Esophagus (tissue), 2 donors: ENCODE results near the gene DOCK4. TPM values are rescaled to one million over a fixed set of nuclear protein-coding genes. Genes with fewer than 3 reads are reported as not detected.

Source experiments
- H3K27ac ChIP-seq, 2 donors: one replicate each; pipeline ENCODE4 v1.5.1; 2013; ENCODE audit warnings: low read depth in 2 of 2, mild to moderate bottlenecking in 2 of 2, inconsistent platforms in 1 of 2, low read length in 1 of 2, moderate library complexity in 1 of 2
- H3K27me3 ChIP-seq, 2 donors: one replicate each; pipeline ENCODE4 v1.6.1; 2013; ENCODE audit warnings: low read length in 2 of 2, control low read depth in 1 of 2, mild to moderate bottlenecking in 1 of 2; ENCODE audit not compliant: insufficient read depth in 2 of 2, control insufficient read depth in 1 of 2
- H3K36me3 ChIP-seq, 2 donors: one replicate each; pipeline ENCODE4 v1.6.1; 2013; ENCODE audit warnings: low read length in 1 of 2; ENCODE audit not compliant: control insufficient read depth in 2 of 2, insufficient read depth in 2 of 2
- H3K4me1 ChIP-seq, 2 donors: one replicate each; pipeline ENCODE4 v1.6.1; 2013; ENCODE audit warnings: low read length in 1 of 2; ENCODE audit not compliant: control insufficient read depth in 2 of 2, insufficient read depth in 2 of 2
- H3K4me3 ChIP-seq, 2 donors: one replicate each; pipeline ENCODE4 v1.5.1; 2013; ENCODE audit warnings: low read length in 2 of 2, mild to moderate bottlenecking in 2 of 2, low read depth in 1 of 2, moderate library complexity in 1 of 2
- H3K9me3 ChIP-seq, 2 donors: one replicate each; pipeline ENCODE4 v1.6.1; 2013; ENCODE audit warnings: mild to moderate bottlenecking in 2 of 2, low read depth in 1 of 2, low read length in 1 of 2, moderate library complexity in 1 of 2; ENCODE audit not compliant: control insufficient read depth in 2 of 2, insufficient read depth in 1 of 2
- WGBS, 2 donors: extraction: QIAGEN DNeasy Blood & Tissue Kit; methylation state at CpG; one replicate each; pipeline ENCODE4 v1.1.7; 2013; 5-methylcytosine and 5-hydroxymethylcytosine counted together
- polyA plus RNA-seq, 2 donors: library from polyadenylated mRNA; stranded (reverse); fragments of 200-250 nt; gene quantifications; one replicate each; pipeline ENCODE4 v1.2.3, GENCODE V29; 2013
- donor health status: healthy with polysubstance abuse.
- donor health status: Bipolar disorder and iron deficiency.

DOCK4 gene
- polyA plus RNA-seq, 2 donors, result 1.8 to 2.9 TPM

- Histone ChIP-seq H3K36me3 (no peaks in the 10 kb centered on the region), H3K27ac (no peak overlapping the region)
- WGBS, 2 donors, result 47 to 53% methylated on average over 5 of the region's 5 CpGs
Measured at GRCh38 chr7:112067632-112068540, 138.3 kb downstream of the DOCK4 start.

GRCh38 chr7:112067200-112067599, 139.0 kb downstream of the DOCK4 start:
- WGBS, 2 donors, result 54 to 59% methylated on average over 2 of the region's 2 CpGs
- H3K27me3 ChIP-seq, result no peaks in the 10 kb centered on the region
- no peaks in the 10 kb centered on the region for H3K9me3 ChIP-seq
- no peak overlapping the region for H3K4me3 ChIP-seq
- H3K27ac ChIP-seq, result no peak overlapping the region
- H3K36me3 ChIP-seq, result no peaks in the 10 kb centered on the region
- H3K4me1 ChIP-seq, result no peaks in the 10 kb centered on the region

More at GRCh38 chr7:112067632-112068540, 138.3 kb downstream of the DOCK4 start:
- Histone ChIP-seq H3K4me3 (no peak overlapping the region), H3K9me3 (no peaks in the 10 kb centered on the region), H3K27me3 (no peaks in the 10 kb centered on the region), H3K4me1 (no peaks in the 10 kb centered on the region)

- H3K9me3 ChIP-seq, result no peaks in the 10 kb centered on the region
- H3K4me1 ChIP-seq, result no peaks in the 10 kb centered on the region
- H3K4me3 ChIP-seq, result no peak overlapping the region
- H3K27me3 ChIP-seq, result no peaks in the 10 kb centered on the region
- 86 to 93% methylated on average over 1 of the region's 1 CpG for WGBS, 2 donors
- H3K36me3 ChIP-seq, result no peaks in the 10 kb centered on the region
- H3K27ac ChIP-seq, result no peak overlapping the region
Measured at GRCh38 chr7:112065758-112066157, 140.4 kb downstream of the DOCK4 start.

GRCh38 chr7:112064627-112065385, 141.4 kb downstream of the DOCK4 start:
- H3K36me3 ChIP-seq, result no peaks in the 10 kb centered on the region

GRCh38 chr7:112063974-112064373, 142.2 kb downstream of the DOCK4 start:
- Histone ChIP-seq H3K36me3 (no peaks in the 10 kb centered on the region), H3K27me3 (no peaks in the 10 kb centered on the region), H3K9me3 (no peaks in the 10 kb centered on the region), H3K4me3 (no peak overlapping the region), H3K27ac (no peak overlapping the region), H3K4me1 (no peaks in the 10 kb centered on the region)
- 53 to 64% methylated on average over 2 of the region's 2 CpGs for WGBS, 2 donors

More at GRCh38 chr7:112064627-112065385, 141.4 kb downstream of the DOCK4 start:
- no peak overlapping the region for H3K27ac ChIP-seq
- no peaks in the 10 kb centered on the region for H3K27me3 ChIP-seq
- 93 to 94% methylated on average over 5 of the region's 5 CpGs for WGBS, 2 donors
- H3K4me1 ChIP-seq, result no peaks in the 10 kb centered on the region
- no peak overlapping the region for H3K4me3 ChIP-seq
- no peaks in the 10 kb centered on the region for H3K9me3 ChIP-seq

- Histone ChIP-seq H3K4me3 (no peak overlapping the region), H3K27ac (no peak overlapping the region), H3K4me1 (no peaks in the 10 kb centered on the region), H3K9me3 (no peaks in the 10 kb centered on the region), H3K36me3 (no peaks in the 10 kb centered on the region), H3K27me3 (no peaks in the 10 kb centered on the region)
- WGBS, 2 donors, result 88 to 97% methylated on average over 3 of the region's 3 CpGs
Measured at GRCh38 chr7:112061051-112061450, 145.1 kb downstream of the DOCK4 start.

GRCh38 chr7:112060625-112061024, 145.6 kb downstream of the DOCK4 start:
- no peak overlapping the region for H3K27ac ChIP-seq
- no peaks in the 10 kb centered on the region for H3K4me1 ChIP-seq
- H3K36me3 ChIP-seq, result no peaks in the 10 kb centered on the region
- WGBS, 2 donors, result 79 to 87% methylated on average over 2 of the region's 2 CpGs
- no peak overlapping the region for H3K4me3 ChIP-seq
- H3K27me3 ChIP-seq, result no peaks in the 10 kb centered on the region
- no peaks in the 10 kb centered on the region for H3K9me3 ChIP-seq

GRCh38 chr7:112059675-112060074, 146.5 kb downstream of the DOCK4 start:
- no peaks in the 10 kb centered on the region for H3K4me1 ChIP-seq
- no peaks in the 10 kb centered on the region for H3K9me3 ChIP-seq
- 82 to 86% methylated on average over 1 of the region's 1 CpG for WGBS, 2 donors
- H3K36me3 ChIP-seq, result no peaks in the 10 kb centered on the region
- no peak overlapping the region for H3K4me3 ChIP-seq
- no peaks in the 10 kb centered on the region for H3K27me3 ChIP-seq
- H3K27ac ChIP-seq, result no peak overlapping the region

- no peak overlapping the region for H3K4me3 ChIP-seq
- no peaks in the 10 kb centered on the region for H3K9me3 ChIP-seq
- 78 to 83% methylated on average over 1 of the region's 1 CpG for WGBS, 2 donors
- H3K4me1 ChIP-seq, result no peaks in the 10 kb centered on the region
- no peaks in the 10 kb centered on the region for H3K27me3 ChIP-seq
- H3K27ac ChIP-seq, result no peak overlapping the region
- H3K36me3 ChIP-seq, result no peaks in the 10 kb centered on the region
Measured at GRCh38 chr7:112058686-112059085, 147.5 kb downstream of the DOCK4 start.
